H9 (cell line): Measurements from ENCODE around the gene CDKAL1. TPM values are rescaled to one million over a fixed set of nuclear protein-coding genes. Genes with fewer than 3 reads are reported as not detected.

Experiments
- DNase-seq: peaks from one replicate; pipeline ENCODE4 v3.0.0-alpha.2; 2017
- H2AFZ ChIP-seq: one replicate; pipeline ENCODE4 v1.6.1; 2013; ENCODE audit warnings: mild to moderate bottlenecking, low read length, control low read depth, moderate library complexity
- H2AK5ac ChIP-seq: 2 replicates; pipeline ENCODE4 v1.6.1; 2013; ENCODE audit warnings: low read length, control low read depth, mixed read lengths; ENCODE audit not compliant: insufficient read length
- H2BK120ac ChIP-seq: one replicate; pipeline ENCODE4 v1.6.1; 2013; ENCODE audit warnings: low read depth, mild to moderate bottlenecking, low read length, control low read depth, inconsistent platforms; ENCODE audit not compliant: poor library complexity, severe bottlenecking
- H2BK12ac ChIP-seq: 2 replicates; pipeline ENCODE4 v1.6.1; 2013; ENCODE audit warnings: low read length, control low read depth, mixed read lengths, low read depth; ENCODE audit not compliant: insufficient read length
- H2BK15ac ChIP-seq: 2 replicates; pipeline ENCODE4 v1.6.1; 2013; ENCODE audit warnings: low read depth, low read length, control low read depth
- H2BK20ac ChIP-seq: one replicate; pipeline ENCODE4 v1.6.1; 2013; ENCODE audit warnings: low read depth, mild to moderate bottlenecking, low read length, control low read depth, inconsistent platforms; ENCODE audit not compliant: poor library complexity, severe bottlenecking
- H2BK5ac ChIP-seq: 2 replicates; pipeline ENCODE4 v1.6.1; 2013; ENCODE audit warnings: low read length, control low read depth, mixed read lengths; ENCODE audit not compliant: insufficient read length
- H3K14ac ChIP-seq: 2 replicates; pipeline ENCODE4 v1.6.1; 2013; ENCODE audit warnings: low read length, control low read depth; ENCODE audit not compliant: insufficient read depth
- H3K18ac ChIP-seq: 2 replicates; pipeline ENCODE4 v1.6.1; 2013; ENCODE audit warnings: low read depth, mild to moderate bottlenecking, mixed read lengths, low read length, control low read depth; ENCODE audit not compliant: insufficient read length
- H3K23ac ChIP-seq: 2 replicates; pipeline ENCODE4 v1.6.1; 2013; ENCODE audit warnings: low read length, control low read depth, mixed read lengths, low read depth; ENCODE audit not compliant: insufficient read length
- H3K23me2 ChIP-seq: 2 replicates; pipeline ENCODE4 v1.6.1; 2013; ENCODE audit warnings: low read depth, mild to moderate bottlenecking, mixed read lengths, low read length, control low read depth; ENCODE audit not compliant: insufficient read length, poor library complexity, severe bottlenecking
- H3K27ac ChIP-seq: 2 replicates; pipeline ENCODE4 v1.5.1; 2013; ENCODE audit warnings: low read length, control low read depth, mixed read lengths, low read depth; ENCODE audit not compliant: insufficient read length
- H3K27me3 ChIP-seq: 2 replicates; pipeline ENCODE4 v1.6.1; 2013; ENCODE audit warnings: low read length, control low read depth, inconsistent platforms; ENCODE audit not compliant: insufficient read depth
- H3K4ac ChIP-seq: 2 replicates; pipeline ENCODE4 v1.6.1; 2013; ENCODE audit warnings: low read depth, mild to moderate bottlenecking, control low read depth, inconsistent platforms, low read length, moderate library complexity
- H3K4me1 ChIP-seq: 2 replicates; pipeline ENCODE4 v1.6.1; 2013; ENCODE audit warnings: low read length, control low read depth, inconsistent platforms; ENCODE audit not compliant: insufficient read depth
- H3K4me2 ChIP-seq: 2 replicates; pipeline ENCODE4 v1.6.1; 2013; ENCODE audit warnings: low read length, control low read depth, mixed read lengths; ENCODE audit not compliant: insufficient read length, insufficient read depth
- H3K56ac ChIP-seq: 2 replicates; pipeline ENCODE4 v1.6.1; 2013; ENCODE audit warnings: low read depth, mild to moderate bottlenecking, mixed read lengths, low read length, control low read depth; ENCODE audit not compliant: insufficient read length
- H3K79me1 ChIP-seq: 2 replicates; pipeline ENCODE4 v1.6.1; 2013; ENCODE audit warnings: low read depth, mild to moderate bottlenecking, moderate library complexity, low read length, control low read depth, inconsistent platforms; ENCODE audit not compliant: insufficient read depth, poor library complexity, severe bottlenecking
- H3K79me2 ChIP-seq: 2 replicates; pipeline ENCODE4 v1.6.1; 2013; ENCODE audit warnings: low read length, control low read depth, inconsistent platforms; ENCODE audit not compliant: insufficient read depth
- H3K9ac ChIP-seq: 2 replicates; pipeline ENCODE4 v1.6.1; 2013; ENCODE audit warnings: low read length, control low read depth, mixed read lengths; ENCODE audit not compliant: insufficient read length; ENCODE audit errors: extremely low read depth
- H3K9me3 ChIP-seq: one replicate; pipeline ENCODE4 v1.6.1; 2013; ENCODE audit warnings: low read depth, low read length, inconsistent platforms; ENCODE audit not compliant: control insufficient read depth
- H3T11ph ChIP-seq: one replicate; pipeline ENCODE4 v1.6.1; 2013; ENCODE audit warnings: mild to moderate bottlenecking, low read length, control low read depth, inconsistent platforms
- H4K20me1 ChIP-seq: one replicate; pipeline ENCODE4 v1.6.1; 2013; ENCODE audit not compliant: control insufficient read depth, insufficient read length, insufficient read depth
- H4K5ac ChIP-seq: 2 replicates; pipeline ENCODE4 v1.6.1; 2013; ENCODE audit warnings: low read depth, mild to moderate bottlenecking, mixed read lengths, low read length, control low read depth; ENCODE audit not compliant: insufficient read length
- H4K8ac ChIP-seq: replicated peaks from 2 replicates; pipeline ENCODE4 v1.6.1; 2013; ENCODE audit warnings: low read length, control low read depth, mixed read lengths, low read depth; ENCODE audit not compliant: insufficient read length
- H4K91ac ChIP-seq: 2 replicates; pipeline ENCODE4 v1.6.1; 2013; ENCODE audit warnings: low read depth, mild to moderate bottlenecking, moderate library complexity, mixed read lengths, low read length, control low read depth; ENCODE audit not compliant: insufficient read length
- H3K27ac Mint-ChIP-seq, 3 experiments: 2 replicates in 2 of 3; 3 replicates in 1 of 3; pipeline ENCODE4 v1.8.0; 2020 to 2021; ENCODE audit warnings: mixed read lengths in 3 of 3, mild to moderate bottlenecking in 1 of 3, moderate library complexity in 1 of 3
- H3K27me3 Mint-ChIP-seq: 2 replicates; pipeline ENCODE4 v1.8.0; 2021; ENCODE audit warnings: low read depth, mild to moderate bottlenecking, moderate library complexity, mixed read lengths
- H3K36me3 Mint-ChIP-seq, 3 experiments: 2 replicates in 2 of 3; 3 replicates in 1 of 3; pipeline ENCODE4 v1.8.0; 2020 to 2021; ENCODE audit warnings: low read depth in 3 of 3, mixed read lengths in 3 of 3; ENCODE audit not compliant: insufficient read depth in 1 of 3
- H3K4me1 Mint-ChIP-seq, 2 experiments: 2 replicates each; pipeline ENCODE4 v1.8.0; 2020; ENCODE audit warnings: mixed read lengths in 2 of 2
- H3K4me3 Mint-ChIP-seq, 2 experiments: 2 replicates in 1 of 2; 3 replicates in 1 of 2; pipeline ENCODE4 v1.8.0; 2020 to 2021; ENCODE audit warnings: mild to moderate bottlenecking in 2 of 2, mixed read lengths in 2 of 2, moderate library complexity in 1 of 2
- H3K9me3 Mint-ChIP-seq, 2 experiments: 2 replicates in 1 of 2; 3 replicates in 1 of 2; pipeline ENCODE4 v1.8.0; 2020; ENCODE audit warnings: mild to moderate bottlenecking in 2 of 2, mixed read lengths in 2 of 2, moderate library complexity in 1 of 2
- WGBS: extraction: QIAGEN DNeasy Blood & Tissue Kit; methylation state at CpG from one replicate; pipeline ENCODE4 v1.1.7; 2013; ENCODE audit warnings: missing lambda C conversion rate, low lambda C conversion rate, mixed read lengths; ENCODE audit not compliant: insufficient read length; ENCODE audit errors: extremely low coverage; 5-methylcytosine and 5-hydroxymethylcytosine counted together
- total RNA-seq: library from RNA; stranded (reverse); gene quantifications from 2 replicates; pipeline ENCODE4 v1.2.1, GENCODE V29; 2021
- TF ChIP-seq, protein P1 (sequence below): fragments of 200-600 bp; sonication (generic); conservative IDR thresholded peaks from 3 replicates; pipeline ENCODE4 v1.8.0; 2021; ENCODE audit warnings: antibody characterized with exemption, mild to moderate bottlenecking

CDKAL1 gene
- total RNA-seq, 1 experiment from 2014 or later = 23.0 TPM

DNA sequence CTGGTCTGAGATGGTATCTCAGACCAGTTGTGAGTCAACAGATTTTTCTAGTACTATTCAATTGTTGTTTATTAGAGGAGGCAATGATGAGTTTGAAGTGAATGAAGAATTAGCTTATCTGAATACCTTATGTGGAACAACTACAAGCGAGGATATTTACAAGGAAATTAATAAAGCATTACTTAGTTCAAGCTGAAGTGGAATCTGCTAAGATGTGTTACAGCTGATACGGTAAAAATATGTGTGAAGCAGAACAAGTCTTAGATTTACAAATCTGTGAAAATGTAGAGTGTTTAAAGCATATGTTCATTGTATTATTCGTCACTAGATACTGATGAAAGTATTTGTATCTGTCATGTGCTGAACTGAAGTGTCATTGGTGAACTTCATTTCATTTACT is 272.4 kb downstream of the CDKAL1 start:
- Histone ChIP-seq H2AFZ (no peak overlapping the region), H2BK15ac (no peak overlapping the region), H3K4ac (no peak overlapping the region), H3K56ac (no peak overlapping the region), H3K27ac (no peak overlapping the region), H3T11ph (no peak overlapping the region), H4K5ac (no peak overlapping the region), H3K27me3 (no peaks in the 10 kb centered on the region), H3K23me2 (no peaks in the 10 kb centered on the region), H2BK5ac (no peak overlapping the region), H2BK120ac (no peak overlapping the region), H2AK5ac (no peak overlapping the region), H3K14ac (no peak overlapping the region), H3K79me1 (no peaks in the 10 kb centered on the region), H3K79me2 (no peaks in the 10 kb centered on the region), H3K9ac (no peak overlapping the region), H4K8ac (no peak overlapping the region), H4K20me1 (no peaks in the 10 kb centered on the region), H3K18ac (no peak overlapping the region), H4K91ac (no peak overlapping the region), H2BK12ac (no peak overlapping the region), H3K4me1 (peaks cover 5% of the 10 kb centered on the region; the same call in 1 of the 2 replicates), H3K4me2 (no peak overlapping the region), H3K23ac (no peak overlapping the region), H2BK20ac (no peak overlapping the region), H3K9me3 (no peaks in the 10 kb centered on the region)
- DNase-seq = no peak
- peaks cover 6 to 7% of the 10 kb centered on the region in 2 experiments for H3K9me3 Mint-ChIP-seq
- no peaks in the 10 kb centered on the region for H3K27me3 Mint-ChIP-seq
- peaks cover 23 to 24% of the 10 kb centered on the region in 2 experiments for H3K4me1 Mint-ChIP-seq
- TF ChIP-seq, protein P1, sequence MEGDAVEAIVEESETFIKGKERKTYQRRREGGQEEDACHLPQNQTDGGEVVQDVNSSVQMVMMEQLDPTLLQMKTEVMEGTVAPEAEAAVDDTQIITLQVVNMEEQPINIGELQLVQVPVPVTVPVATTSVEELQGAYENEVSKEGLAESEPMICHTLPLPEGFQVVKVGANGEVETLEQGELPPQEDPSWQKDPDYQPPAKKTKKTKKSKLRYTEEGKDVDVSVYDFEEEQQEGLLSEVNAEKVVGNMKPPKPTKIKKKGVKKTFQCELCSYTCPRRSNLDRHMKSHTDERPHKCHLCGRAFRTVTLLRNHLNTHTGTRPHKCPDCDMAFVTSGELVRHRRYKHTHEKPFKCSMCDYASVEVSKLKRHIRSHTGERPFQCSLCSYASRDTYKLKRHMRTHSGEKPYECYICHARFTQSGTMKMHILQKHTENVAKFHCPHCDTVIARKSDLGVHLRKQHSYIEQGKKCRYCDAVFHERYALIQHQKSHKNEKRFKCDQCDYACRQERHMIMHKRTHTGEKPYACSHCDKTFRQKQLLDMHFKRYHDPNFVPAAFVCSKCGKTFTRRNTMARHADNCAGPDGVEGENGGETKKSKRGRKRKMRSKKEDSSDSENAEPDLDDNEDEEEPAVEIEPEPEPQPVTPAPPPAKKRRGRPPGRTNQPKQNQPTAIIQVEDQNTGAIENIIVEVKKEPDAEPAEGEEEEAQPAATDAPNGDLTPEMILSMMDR = no peak
- no peak overlapping the region for H3K27ac Mint-ChIP-seq
- H3K36me3 Mint-ChIP-seq = peaks cover 9 to 16% (median 12%) of the 10 kb centered on the region in 3 experiments; a peak in 6 of 7 replicates
- H3K4me3 Mint-ChIP-seq = no peak overlapping the region
- WGBS = no CpG with 5 or more reads among the region's 3 CpGs
